GM21515 (cell line): ENCODE measurements around the gene NTN1.
"Not testable (repeated sequence)": the region's sequence is repeated elsewhere in the genome, so short reads cannot be mapped to it uniquely, and the experiment has no call there.

Experiments used
- ATAC-seq: cut with Tn5 transposase; IDR thresholded peaks from one replicate; pipeline ENCODE4 v1.9.1; 2021; ENCODE audit not compliant: unreplicated experiment

NTN1 gene

DNA sequence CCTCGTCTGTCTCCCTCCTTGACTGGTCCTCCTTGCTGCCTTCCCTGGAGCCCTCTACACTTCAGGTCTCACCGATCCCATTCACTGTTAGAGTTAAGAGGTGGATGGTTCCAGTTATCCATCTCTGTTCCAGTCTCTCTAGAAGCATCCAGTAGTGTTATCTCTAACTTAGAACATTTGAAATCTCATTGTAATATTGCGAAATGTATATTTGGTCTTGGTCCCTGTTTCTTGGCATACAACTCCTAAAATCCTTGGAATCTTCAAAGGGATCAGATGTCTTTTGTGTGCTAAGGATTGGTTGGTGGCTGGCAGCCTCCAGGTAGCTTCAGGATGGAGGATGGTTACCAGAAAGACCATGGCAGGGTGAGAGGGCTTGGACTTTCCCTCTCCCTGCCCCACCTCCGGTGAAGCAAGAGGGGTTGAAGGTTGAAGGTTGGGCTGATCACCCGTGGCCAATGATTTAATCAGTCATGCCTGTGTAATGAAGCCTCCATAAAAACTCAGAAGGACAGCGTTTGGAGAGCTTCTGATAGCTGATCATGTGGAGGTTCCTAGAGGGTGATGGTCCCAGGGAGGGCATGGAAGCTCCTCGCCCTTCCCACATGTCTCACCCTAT is 59.1 kb downstream of the NTN1 start:
- ATAC-seq: no peak

DNA sequence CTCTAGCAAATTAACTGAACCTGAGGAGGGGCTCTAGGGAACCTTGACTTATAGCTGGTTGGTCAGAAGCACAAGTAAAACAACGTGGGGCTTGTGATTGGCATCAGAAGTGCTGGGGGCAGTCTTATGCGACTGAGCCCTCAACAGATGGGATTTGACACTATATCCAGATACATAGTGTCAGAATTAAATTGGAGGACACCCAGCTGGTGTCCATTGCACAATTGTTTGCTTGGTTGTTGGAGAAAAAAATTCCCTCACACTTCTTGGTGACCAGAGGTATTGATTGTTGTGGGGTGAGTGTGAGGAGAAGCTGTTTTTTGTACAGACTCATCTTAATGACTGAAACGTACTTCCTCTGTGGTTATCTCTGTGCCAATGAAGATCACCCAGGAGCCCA is 59.7 kb downstream of the NTN1 start:
- ATAC-seq: no peak

DNA sequence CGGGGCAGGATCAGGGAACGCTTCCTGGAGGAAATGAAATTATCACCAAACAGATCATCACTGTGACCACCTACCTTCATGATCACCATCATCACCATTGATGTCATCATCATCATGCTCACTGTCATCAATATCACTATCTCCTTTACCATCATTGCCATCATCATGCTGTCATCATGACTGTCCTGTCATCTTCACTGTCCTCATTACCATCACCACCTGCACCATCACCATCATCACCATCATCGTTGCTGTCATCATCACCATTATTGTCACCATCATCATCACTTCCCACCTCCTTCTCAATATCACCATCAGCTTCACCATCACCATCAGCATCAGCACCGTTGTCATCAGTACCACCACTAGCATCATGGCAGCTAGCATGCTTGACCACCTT is 65.3 kb downstream of the NTN1 start:
- ATAC-seq: no peak

DNA sequence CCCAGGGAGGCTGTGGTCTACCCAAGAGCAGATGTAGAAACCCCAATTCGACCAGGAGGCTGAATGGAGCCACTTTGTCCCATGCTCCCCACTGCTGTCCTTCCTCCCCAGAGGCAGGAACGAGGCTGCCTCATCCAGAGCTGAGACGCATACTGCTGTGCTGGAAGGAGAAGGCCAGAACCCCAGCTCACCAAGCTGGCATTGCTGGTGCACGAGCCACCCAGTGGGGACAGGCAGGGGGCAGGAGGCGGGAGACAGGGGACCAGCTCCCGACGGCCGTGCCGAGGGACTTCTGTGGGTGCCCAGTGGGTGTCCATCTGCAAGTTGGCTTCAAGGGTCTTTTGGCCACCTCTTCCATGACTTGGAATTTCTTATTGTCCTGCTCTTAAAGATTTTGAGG is 66.6 kb downstream of the NTN1 start:
- ATAC-seq: no peak

DNA sequence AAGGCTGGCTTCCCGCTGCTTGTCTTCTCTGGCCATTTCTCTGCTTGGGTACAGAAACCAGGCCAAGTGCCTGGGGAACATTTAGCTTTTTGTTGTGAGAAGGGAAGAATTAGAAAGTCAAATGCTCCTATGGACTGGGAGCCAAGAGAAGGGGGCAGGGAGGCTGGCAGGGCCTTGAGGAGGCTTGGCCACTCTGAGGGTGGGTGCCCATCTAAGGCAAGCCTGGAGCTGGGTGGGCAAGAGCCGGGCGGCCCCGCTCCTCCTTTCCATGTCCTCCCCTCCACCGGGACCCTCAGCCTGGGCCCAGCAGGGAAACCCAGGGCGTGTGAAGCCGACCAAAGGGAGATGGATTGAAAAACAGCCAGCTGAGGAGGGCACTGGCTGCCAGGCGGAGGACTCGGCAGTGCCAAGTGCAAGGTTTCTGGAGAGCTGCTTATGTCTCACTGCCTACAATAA is 69.4 kb downstream of the NTN1 start:
- no peak for ATAC-seq

DNA sequence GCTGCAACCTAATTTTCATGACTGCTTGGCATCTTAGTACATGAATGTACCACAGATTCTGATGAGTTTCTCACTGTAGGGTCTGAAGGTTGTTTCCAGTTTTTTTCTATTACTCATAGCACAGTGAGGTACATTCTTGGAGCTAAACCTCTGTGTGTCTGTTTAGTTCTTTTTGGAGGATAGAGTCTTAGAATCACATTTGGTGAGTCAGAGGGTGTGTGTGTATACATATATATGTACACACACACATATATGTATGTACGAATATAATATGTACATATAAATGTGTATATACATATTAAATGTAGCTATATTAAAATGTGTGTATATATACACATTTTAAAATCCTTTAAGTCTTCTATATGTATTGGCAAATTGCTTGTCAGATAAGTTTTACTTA is 72.9 kb downstream of the NTN1 start:
- no peak for ATAC-seq

DNA sequence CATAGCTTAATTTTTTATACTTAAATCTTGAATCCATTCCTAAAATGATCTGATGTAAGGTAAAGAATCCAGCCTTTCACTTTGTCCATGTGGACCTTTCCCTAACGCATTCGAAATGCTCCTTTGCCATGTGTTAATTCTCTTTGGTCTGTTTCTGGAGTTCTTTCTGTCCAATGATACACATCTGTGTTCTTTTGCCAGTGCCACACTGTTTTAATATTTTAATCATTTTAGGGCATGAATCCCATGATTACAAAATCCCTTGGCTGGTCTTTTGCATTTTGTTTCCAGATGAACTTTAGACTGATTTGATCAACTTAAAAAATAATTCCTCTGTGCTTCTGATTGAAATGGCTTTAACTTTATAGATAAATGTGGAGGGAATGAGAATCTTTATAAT is 74.1 kb downstream of the NTN1 start:
- no peak for ATAC-seq

DNA sequence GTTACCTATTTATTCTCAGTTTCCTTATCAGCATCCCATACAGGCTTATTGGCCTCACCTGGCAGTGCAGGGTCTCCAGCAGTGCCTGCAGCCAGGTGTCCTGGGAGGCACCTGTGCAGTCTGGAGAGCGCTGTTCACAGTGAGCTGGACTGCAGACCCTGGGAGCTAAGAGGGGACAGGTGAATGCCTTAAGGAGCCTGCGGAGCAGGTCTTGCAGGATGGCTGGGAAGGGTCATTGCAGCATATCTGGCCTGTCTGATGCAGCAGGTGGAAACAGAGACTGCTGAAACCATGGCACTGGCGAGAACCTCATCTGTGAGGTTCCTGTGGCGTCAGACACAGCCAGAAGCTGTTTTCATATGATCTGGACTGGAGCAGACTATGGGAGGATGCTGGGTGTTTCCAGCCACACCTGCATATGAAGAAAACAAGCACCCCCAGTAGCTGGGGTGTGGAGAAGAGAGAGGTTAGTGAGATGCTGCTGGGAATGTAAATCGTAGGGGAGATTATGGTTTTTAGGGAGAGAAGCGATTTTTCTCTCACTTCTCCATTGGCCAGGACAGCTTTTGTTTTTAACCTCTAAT is 77.0 kb downstream of the NTN1 start:
- no peak for ATAC-seq

DNA sequence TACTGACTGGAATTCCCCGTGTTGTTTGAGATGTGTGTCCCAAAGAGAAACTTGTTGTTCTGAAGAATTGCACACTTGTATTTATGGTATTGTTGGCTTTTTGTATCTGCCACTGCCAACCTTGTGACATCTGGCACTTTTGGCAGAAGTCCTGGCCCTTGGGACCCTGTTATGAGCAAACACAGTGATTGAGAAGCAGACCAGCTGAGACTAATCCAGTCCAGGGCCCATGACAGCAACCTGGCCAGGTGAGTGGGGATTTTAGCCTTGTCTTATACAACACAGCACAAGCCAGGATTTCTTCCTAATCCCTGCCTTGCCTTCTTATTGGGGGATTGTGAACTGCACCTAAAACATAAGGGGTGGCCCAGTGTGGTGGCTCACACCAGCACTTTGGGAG is 80.0 kb downstream of the NTN1 start:
- no peak for ATAC-seq

DNA sequence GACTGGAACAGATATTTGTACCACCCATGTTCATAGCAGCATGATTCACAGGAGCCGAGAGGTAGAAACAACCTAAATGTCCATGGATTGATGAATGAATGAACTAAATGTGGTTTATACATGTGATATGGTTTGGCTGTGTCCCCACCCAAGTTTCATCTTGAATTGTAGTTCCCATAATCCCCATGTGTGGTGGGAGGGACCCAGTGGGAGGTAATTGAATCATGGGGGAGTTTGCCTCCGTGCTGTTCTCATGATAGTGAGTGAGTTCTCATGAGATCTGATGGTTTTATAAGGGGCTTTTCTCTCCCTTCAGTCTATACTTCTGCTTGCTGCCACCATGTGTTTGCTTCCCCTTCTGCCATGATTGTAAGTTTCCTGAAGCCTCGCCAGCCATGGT is 81.9 kb downstream of the NTN1 start:
- not testable (repeated sequence) for ATAC-seq

DNA sequence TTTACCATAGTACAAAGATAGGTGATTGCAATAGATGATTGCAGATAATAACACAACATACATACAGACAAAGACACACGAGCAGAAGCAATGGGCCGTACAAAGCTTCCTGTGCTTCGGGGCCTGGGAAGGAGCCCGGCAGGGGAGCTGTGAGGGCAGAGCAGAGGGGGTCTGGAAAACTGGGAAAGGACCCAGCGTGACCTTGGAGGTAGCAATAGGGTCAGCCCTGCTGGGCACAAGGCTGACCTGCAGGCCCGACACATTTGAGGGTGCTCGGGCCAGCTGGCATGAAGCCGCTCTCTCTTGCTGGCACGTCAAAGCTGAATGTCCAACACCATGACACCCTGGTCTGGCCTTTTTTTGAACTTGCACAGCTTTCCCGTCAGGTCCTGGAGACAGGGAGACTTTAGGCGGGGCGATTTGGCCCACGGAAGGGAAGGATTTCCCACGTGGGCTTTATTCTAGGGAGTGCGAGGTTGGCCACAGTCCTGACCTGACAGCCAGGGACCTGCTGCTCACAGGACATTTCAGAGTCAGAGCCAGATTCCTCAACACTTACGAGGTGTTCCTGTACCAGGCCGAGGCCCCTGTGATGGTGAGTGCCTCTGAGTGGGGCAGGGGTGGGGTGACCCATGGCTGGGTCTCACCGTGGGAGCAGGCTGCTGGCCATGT is 83.2 kb downstream of the NTN1 start:
- ATAC-seq: no peak

DNA sequence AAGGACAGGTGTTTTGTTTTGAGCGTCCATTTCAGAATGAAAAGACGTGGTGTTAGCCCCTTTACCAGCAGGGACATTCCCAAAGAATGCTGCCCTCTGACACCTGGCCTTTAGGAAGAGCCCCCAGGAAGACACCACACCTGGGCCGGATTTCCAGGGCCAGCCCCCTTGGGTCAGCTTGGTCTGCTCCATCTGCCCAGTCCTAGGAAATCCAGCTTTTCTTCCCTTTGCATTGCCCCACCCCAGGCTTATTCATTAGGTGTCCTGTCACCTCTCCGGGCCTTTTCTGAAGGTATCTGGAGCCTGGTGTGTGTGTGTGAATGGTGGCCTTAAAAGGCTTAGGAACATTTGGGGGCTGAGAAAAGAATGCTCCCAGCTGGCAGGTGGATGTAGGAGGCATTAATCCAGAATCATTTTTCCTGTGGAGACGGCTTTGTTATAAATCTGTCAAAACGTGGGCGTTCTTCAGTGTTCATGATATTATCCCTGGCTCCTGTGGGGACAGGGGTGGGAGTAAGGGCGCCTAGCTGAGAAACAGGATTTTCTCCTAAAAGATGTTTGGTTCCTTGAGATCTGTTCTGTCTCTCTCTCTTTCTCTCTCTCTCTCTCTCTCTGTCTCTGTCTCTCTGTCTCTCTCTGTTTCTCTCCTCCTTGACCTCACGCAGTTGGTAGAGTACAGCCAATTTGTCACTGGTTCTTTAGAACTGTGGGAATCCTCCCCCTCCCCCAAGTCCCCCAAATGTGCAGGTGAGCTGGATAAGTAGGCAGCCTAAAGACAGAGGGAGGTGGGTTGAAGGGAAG is 84.0 kb downstream of the NTN1 start:
- no peak for ATAC-seq

DNA sequence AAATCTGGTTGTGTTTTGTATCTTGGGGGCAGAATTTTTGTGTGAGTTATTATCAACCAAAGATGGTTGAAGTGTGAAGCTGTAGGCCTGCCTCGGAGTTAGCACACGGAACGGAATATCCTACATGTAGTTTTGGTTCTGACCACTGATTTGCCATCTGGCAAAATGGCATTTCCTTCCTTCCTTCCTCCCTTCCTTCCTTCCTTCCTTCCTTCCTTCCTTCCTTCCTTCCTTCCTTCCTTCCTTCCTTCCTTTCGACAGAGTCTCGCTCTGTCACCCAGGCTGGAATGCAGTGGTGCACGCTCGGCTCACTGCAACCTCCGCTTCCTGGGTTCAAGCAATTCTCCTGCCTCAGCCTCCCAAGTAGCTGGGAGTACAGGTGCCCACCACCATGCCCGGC is 85.0 kb downstream of the NTN1 start:
- ATAC-seq: not testable (repeated sequence)

DNA sequence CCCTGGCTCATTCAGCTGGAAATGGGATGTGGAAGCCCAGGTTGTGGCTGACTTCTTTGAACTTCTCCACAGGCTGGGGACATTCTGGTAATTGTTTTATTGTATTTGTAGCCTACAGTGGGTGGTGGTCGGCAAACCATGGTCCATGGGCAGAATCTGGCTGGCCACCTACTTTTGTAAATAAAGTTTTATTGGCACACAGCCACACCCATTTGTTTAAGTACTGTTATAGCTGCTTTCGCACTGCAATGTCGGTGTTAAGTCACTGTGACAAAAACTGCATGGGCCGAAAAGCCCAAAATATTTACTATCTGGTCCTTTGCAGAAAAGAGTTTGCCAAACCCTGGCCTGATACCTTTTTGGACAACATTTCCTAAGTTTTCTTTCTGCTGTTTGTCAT is 86.2 kb downstream of the NTN1 start:
- ATAC-seq: no peak

DNA sequence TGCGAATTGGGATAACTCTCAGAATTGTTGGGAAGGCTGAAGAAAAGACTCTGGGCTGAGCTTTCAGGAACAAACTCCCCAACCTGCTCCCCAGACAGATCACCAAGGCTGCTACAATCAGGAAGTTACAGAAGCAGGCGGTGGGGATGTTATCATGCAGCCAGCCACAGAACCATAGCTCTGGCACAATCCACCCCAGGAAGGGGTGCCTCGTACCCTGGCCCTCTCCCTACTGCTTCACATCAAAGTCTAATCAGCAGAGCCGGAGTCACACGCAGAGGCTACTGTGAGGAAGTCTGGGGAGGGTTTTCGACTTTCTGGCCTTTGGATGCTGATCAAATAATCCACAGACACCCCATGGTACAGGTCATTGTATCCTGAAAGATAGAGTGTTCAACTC is 86.8 kb downstream of the NTN1 start:
- no peak for ATAC-seq

DNA sequence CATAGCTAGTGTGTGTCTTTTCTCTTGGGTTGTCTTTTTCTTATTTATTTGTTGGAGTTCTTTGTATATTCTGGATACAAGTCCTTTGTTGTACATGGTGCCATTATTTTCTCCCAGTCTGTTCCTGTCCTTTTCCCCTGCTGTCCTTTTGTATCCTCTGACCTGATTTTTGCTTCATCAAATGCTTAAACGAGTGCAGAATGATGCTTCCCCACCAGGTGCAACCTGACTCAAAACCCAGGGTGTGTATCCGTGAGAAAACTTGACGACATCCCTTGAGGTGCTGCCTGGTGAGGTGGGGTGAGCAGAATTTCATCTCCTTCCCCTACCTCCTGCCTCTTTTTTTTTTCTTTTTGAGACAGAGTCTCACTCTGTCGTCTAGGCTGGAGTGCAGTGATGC is 88.6 kb downstream of the NTN1 start:
- no peak for ATAC-seq

DNA sequence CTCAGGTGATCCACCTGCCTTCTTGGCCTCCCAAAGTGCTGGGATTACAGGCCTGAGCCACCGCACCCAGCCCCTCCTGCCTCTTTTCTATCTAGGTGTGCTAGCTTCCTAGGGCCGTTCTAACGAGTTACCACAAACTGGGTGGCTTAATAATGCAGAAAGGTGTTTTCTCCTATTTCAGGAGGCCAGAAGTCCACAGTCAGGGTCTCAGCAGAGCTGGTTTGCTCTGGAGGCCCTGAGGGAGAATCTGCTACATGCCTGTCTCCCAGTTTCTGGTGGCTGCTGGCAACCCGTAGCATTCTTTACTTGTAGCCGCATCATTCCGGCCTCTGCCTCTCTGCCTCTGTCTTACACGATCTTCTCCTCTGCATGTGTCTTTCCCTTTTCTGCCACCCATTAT is 89.2 kb downstream of the NTN1 start:
- ATAC-seq: no peak

DNA sequence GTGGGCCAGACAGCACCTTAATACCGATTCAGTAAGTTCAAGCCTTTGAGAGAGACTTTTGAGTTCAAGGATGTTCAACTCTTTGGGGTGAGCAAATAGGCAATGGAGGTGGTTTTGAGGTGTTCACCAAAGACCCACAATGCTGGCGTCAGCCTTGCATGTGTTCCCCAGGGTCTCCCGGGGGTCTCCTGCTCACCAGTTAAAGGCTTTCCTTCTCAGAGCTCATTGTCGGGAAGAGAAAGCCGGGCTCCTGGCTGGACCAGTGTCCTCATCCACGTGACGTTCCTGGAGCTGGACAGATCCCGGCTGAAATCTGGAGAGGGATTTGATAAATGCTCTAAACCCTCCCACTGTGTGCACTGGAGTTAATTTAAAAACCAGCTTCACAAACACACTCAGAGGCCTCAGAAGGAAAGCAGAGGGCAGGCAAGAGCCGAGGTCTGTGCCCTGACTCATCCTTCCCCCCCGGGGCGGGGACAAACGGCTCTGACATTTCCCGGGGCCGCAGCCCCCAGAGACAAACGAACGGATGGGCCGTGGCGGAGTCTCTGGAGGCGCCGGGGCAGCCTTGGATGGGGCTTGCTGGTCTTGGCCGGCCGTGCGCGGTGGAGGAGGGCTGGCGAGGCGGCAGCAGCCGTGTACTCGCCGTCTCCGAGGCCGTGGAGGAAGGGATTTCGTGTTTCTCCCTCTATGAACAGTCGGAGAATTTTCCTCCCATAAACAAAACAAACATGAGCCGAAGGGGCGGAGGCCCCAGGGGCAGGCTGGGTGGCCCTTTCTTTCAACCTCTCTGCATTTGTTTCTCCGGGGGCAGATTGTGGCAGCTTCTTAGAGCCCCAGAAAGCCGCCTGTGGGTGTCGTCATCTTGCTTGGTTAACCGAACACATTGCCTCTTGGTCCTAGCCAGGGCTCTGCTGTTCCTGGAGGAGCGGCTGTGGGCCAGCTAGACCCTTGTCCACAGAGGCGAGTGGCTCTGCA is 94.2 kb downstream of the NTN1 start:
- no peak for ATAC-seq

DNA sequence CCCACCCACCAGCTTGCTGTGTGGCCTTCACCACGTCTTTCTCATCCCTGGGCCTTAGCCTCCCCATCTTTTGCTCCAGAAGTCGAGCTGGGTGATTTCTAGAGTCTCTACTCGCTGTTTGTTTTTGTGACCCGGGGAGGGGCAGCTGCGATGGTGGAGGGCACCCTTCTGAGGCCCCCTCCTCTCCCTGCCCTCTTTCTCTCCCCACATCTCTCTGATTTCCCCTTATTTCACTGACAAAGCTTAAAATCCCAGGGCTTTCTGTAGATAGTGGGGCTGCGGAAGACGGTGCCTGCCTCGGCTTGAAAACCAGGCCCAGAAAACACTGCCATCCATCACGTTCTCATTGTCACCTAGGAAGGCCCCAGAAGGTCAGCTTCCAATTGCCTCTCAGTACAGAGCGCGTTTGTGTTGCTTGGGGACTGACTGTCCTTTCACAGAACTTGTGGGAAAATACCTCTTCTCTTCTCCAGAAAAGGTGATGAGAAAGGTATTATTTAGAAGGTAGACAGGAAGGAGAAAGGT is 95.1 kb downstream of the NTN1 start:
- no peak for ATAC-seq

DNA sequence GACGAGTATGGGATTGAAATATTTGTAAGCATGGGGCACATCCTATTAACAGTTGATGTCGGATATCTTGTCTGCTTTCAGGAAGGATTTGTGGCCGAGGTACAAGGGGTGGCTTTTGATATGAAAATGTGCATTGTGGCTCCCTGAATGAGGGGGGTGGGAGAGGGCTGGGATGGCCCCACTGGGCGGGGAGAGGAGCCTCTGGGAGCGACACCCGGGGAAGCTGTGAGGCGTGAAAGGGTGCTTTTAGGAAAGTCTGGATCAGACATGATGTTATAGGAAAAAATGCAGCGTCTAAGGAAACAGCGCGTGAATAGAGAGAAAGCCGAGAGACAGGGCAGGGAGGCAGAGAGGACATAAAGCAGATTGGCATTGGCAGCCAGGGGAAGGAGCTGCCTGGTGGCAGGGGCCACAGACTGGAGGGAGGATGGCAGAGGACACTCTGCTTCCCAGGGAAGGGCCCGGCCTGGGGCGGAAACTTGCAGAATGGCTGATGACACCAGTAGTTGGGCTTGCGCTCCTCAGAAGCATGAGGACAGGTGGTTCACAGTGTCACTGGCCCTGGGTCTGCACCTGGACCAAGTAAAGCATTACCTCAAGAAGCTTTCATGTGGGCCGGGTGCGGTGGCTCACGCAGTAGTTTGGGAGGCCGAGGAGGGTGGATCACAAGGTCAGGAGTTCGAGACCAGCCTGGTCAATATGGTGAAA is 95.7 kb downstream of the NTN1 start:
- no peak for ATAC-seq
